Activated effector memory CD4-positive, alpha-beta T cell treated with anti-CD3 and anti-CD28 coated beads, Interleukin-2, amount 50 U/mL, for 16 hours (primary cell): Measurements from ENCODE around the gene ZNF502.

Experiments used
- DNase-seq: peaks from one replicate; pipeline ENCODE4 v3.0.0-alpha.2; 2020

The ZNF502 gene

GRCh38 chr3:44771424-44772098 is 59.1 kb downstream of the ZNF502 start:
- no peak for DNase-seq

DNA sequence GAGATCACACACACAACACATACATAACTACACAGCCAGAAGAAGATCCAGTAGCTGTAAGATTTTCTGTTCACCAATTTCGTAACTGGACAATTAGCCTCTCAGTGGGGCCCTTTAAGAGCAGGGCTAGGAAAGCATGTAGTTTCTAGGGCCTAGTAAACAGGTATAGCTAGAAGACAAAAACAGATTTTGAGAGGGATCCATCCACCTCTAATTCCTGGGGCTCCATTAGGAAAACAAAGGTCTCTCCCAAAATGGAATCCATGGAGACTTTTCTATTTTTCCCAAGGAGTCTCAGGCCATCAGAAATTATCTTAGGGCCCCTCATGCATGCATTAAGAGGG is 59.6 kb downstream of the ZNF502 start:
- no peak for DNase-seq
